HG03521 (cell line): Measurements from ENCODE around the gene SLC37A1.
A peak's percentile ranks its signal among the peaks of the same experiment; 100 is the strongest.

ENCODE experiments used
- ATAC-seq: cut with Tn5 transposase; IDR thresholded peaks from one replicate; pipeline ENCODE4 v1.9.1; 2021; ENCODE audit warnings: mild to moderate bottlenecking, moderate library complexity; ENCODE audit not compliant: unreplicated experiment

The SLC37A1 gene

GRCh38 chr21:42503711-42504110 is 9.9 kb upstream of the SLC37A1 start:
- no peak for ATAC-seq

GRCh38 chr21:42505090-42505726 is 8.4 kb upstream of the SLC37A1 start:
- peak; percentile 84 for ATAC-seq

GRCh38 chr21:42507418-42507817 is 6.2 kb upstream of the SLC37A1 start:
- ATAC-seq, result no peak

GRCh38 chr21:42508371-42508770 is 5.3 kb upstream of the SLC37A1 start:
- no peak for ATAC-seq

- no peak for ATAC-seq
These were observed 4.4 kb upstream of the SLC37A1 start for GRCh38 chr21:42509244-42509643.

GRCh38 chr21:42512346-42513034 is 1.2 kb upstream of the SLC37A1 start:
- no peak for ATAC-seq

GRCh38 chr21:42513985-42514882 is 582 bp downstream of the SLC37A1 start:
- peak; percentile 39 for ATAC-seq

- no peak for ATAC-seq
These were observed 1.2 kb downstream of the SLC37A1 start for GRCh38 chr21:42514883-42515228.

- no peak for ATAC-seq
These were observed 2.3 kb downstream of the SLC37A1 start for GRCh38 chr21:42515708-42516502.

- ATAC-seq, result no peak
These were observed 4.6 kb downstream of the SLC37A1 start for GRCh38 chr21:42518215-42518614.

GRCh38 chr21:42518626-42519025 is 5.0 kb downstream of the SLC37A1 start:
- ATAC-seq, result no peak

- ATAC-seq, result no peak
These were observed 7.1 kb downstream of the SLC37A1 start for GRCh38 chr21:42520628-42521253.

GRCh38 chr21:42521384-42521783 is 7.7 kb downstream of the SLC37A1 start:
- ATAC-seq, result no peak

- no peak for ATAC-seq
These were observed 8.2 kb downstream of the SLC37A1 start for GRCh38 chr21:42521805-42522204.

- no peak for ATAC-seq
These were observed 8.6 kb downstream of the SLC37A1 start for GRCh38 chr21:42522271-42522670.

GRCh38 chr21:42522771-42523170 is 9.1 kb downstream of the SLC37A1 start:
- no peak for ATAC-seq

GRCh38 chr21:42523211-42523610 is 9.6 kb downstream of the SLC37A1 start:
- no peak for ATAC-seq

GRCh38 chr21:42523941-42524340 is 10.3 kb downstream of the SLC37A1 start:
- ATAC-seq, result no peak

GRCh38 chr21:42524341-42525028 is 10.8 kb downstream of the SLC37A1 start:
- peak; percentile 74 for ATAC-seq

- ATAC-seq, result peak; percentile 17
These were observed 11.5 kb downstream of the SLC37A1 start for GRCh38 chr21:42525029-42525581.
